Left cardiac atrium (tissue), 4 donors: ENCODE data around the gene IRF2BPL. TPM values are rescaled to one million over a fixed set of nuclear protein-coding genes. Genes with fewer than 3 reads are reported as not detected.

ENCODE experiments used
- ATAC-seq, 2 donors: fragments of 200-7000 bp; cut with Tn5 transposase; one replicate each; pipeline ENCODE4 v1.9.1; 2020; ENCODE audit warnings: mild to moderate bottlenecking in 2 of 2, moderate library complexity in 2 of 2
- DNase-seq: peaks from one replicate; pipeline ENCODE4 v3.0.0-alpha.2; 2020
- intact Hi-C, 2 donors: fragments of 100-400 bp; cut with DNase I; formaldehyde crosslinking; loops; one replicate each; pipeline versions ENCODE4 v1.14.1 to v1.15.1; 2022 to 2023
- total RNA-seq, 2 donors: library from RNA; stranded (reverse); fragmentation: NEBNext Ultra II Directional; extraction: Animal tissue kit (Norgen Biotek cat#: 25700); gene quantifications; one replicate each; pipeline ENCODE4 v1.2.1, GENCODE V29; 2021
- donor health status: DM: no; HTN: yes; CAD: no.
- donor health status: DM: no; HTN: yes; CAD: no; lungs with severe emphysema.
- donor health status: DM: yes; HTN: yes; CAD: no.
- donor health status: Dilated cardiomyopathy.

The IRF2BPL gene
- total RNA-seq, 2 donors from 2014 or later = 41.4 to 47.5 TPM

- intact Hi-C loops = loop anchor here in 1 of 2 donors (5.0 kb wide), 1 partner anchor 82 kb away; no protein-coding TSS in a partner anchor
- no peak for DNase-seq
- no peak for ATAC-seq
Measured at GRCh38 chr14:77039285-77040058, 11.0 kb upstream of the IRF2BPL start.

- DNase-seq = peak; percentile 35
- ATAC-seq = no peak
- intact Hi-C loops = no loop called here
Measured at GRCh38 chr14:77037938-77038568, 9.5 kb upstream of the IRF2BPL start.

GRCh38 chr14:77037215-77037937, 8.9 kb upstream of the IRF2BPL start:
- no peak for ATAC-seq
- DNase-seq = no peak
- intact Hi-C loops = no loop called here

- ATAC-seq = no peak
- no peak for DNase-seq
- intact Hi-C loops = no loop called here
Measured at GRCh38 chr14:77036484-77037214, 8.1 kb upstream of the IRF2BPL start.

GRCh38 chr14:77035267-77035666, 6.8 kb upstream of the IRF2BPL start:
- no peak for ATAC-seq
- intact Hi-C loops = no loop called here
- no peak for DNase-seq

GRCh38 chr14:77033622-77034589, 5.4 kb upstream of the IRF2BPL start:
- ATAC-seq = peak; percentile 62 to 73
- DNase-seq = peak; percentile 88
- intact Hi-C loops = no loop called here

GRCh38 chr14:77032844-77033621, 4.5 kb upstream of the IRF2BPL start:
- intact Hi-C loops = no loop called here
- ATAC-seq = peak; percentile 71 to 79
- DNase-seq = peak; percentile 95

- no peak for DNase-seq
- no peak for ATAC-seq
- intact Hi-C loops = no loop called here
Measured at GRCh38 chr14:77032491-77032843, 4.0 kb upstream of the IRF2BPL start.

- DNase-seq (peak; percentile 37), ATAC-seq (no peak)
- intact Hi-C loops = no loop called here
Measured at GRCh38 chr14:77031759-77032490, 3.4 kb upstream of the IRF2BPL start.

- peak; percentile 79 for DNase-seq
- intact Hi-C loops = loop anchor here in 1 of 2 donors (5.0 to 10.0 kb wide), 2 partner anchors 70 to 113 kb away; no protein-coding TSS in a partner anchor
- peak; percentile 45 to 48 for ATAC-seq
Measured at GRCh38 chr14:77027538-77028383, 747 bp downstream of the IRF2BPL start.

- ATAC-seq (peak; percentile 14 to 19), DNase-seq (peak; percentile 64)
- intact Hi-C loops = loop anchor here in 1 of 2 donors (5.0 to 10.0 kb wide), 2 partner anchors 70 to 112 kb away; no protein-coding TSS in a partner anchor
Measured at GRCh38 chr14:77026930-77027537, 1.5 kb downstream of the IRF2BPL start.

- intact Hi-C loops = loop anchor here in 1 of 2 donors (5.0 to 10.0 kb wide), 2 partner anchors 69 to 112 kb away; no protein-coding TSS in a partner anchor
- ATAC-seq (peak in 1 of 2 donors; percentile 4), DNase-seq (peak; percentile 48)
Measured at GRCh38 chr14:77026166-77026929, 2.2 kb downstream of the IRF2BPL start.

- no peak for ATAC-seq
- no peak for DNase-seq
- intact Hi-C loops = loop anchor here in 1 of 2 donors (5.0 to 10.0 kb wide), 2 partner anchors 68 to 111 kb away; no protein-coding TSS in a partner anchor
Measured at GRCh38 chr14:77025744-77026165, 2.8 kb downstream of the IRF2BPL start.

GRCh38 chr14:77024171-77024691, 4.3 kb downstream of the IRF2BPL start:
- intact Hi-C loops = loop anchor here (5.0 to 10.0 kb wide), 2 partner anchors 62 to 109 kb away; no protein-coding TSS in a partner anchor
- no peak for DNase-seq
- ATAC-seq = no peak
